ENCODE results near the gene CCDC188. TPM values are rescaled to one million over a fixed set of nuclear protein-coding genes. Genes with fewer than 3 reads are reported as not detected.

CCDC188 gene
- total and polyA plus RNA-seq, 9 of the 15 experiments (the other 6 are each of a cell fraction or from before 2014, with no cell fraction given) = not detected

DNA sequence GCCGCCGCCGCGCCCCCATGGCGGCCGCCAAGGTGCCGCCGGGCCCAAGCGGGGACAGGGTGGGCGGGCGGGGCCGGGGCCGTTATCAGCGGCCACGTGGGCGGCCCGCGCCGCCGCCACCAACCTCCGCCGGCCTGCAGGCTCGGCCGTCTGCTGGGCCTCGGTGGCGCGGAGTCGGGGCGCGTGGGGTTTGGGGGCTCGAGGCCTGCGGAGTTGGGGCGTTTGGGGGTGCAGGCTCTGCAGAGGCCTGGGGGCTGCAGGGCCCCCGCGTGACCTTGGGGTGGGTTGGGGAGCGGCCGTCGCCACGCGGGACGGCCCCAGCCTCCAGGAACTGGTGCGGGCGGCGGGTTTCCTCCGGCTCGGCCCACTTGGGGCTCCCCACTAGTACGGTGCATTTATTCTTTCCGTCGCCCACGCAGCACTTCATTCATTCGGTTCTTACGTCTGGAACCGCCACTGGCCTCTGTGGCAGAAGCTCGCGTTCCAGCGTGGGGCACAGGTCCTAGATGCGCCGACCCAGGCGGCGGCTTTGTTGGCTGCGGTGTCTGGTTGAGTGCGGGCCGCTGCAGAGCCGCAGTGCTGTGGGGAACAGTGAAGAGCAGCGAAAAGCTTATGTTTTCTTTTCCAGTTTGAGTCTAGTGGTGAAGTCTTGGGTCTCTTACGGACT, 33.1 kb downstream of the CCDC188 start (continued):
- TF ChIP-seq, protein P1, sequence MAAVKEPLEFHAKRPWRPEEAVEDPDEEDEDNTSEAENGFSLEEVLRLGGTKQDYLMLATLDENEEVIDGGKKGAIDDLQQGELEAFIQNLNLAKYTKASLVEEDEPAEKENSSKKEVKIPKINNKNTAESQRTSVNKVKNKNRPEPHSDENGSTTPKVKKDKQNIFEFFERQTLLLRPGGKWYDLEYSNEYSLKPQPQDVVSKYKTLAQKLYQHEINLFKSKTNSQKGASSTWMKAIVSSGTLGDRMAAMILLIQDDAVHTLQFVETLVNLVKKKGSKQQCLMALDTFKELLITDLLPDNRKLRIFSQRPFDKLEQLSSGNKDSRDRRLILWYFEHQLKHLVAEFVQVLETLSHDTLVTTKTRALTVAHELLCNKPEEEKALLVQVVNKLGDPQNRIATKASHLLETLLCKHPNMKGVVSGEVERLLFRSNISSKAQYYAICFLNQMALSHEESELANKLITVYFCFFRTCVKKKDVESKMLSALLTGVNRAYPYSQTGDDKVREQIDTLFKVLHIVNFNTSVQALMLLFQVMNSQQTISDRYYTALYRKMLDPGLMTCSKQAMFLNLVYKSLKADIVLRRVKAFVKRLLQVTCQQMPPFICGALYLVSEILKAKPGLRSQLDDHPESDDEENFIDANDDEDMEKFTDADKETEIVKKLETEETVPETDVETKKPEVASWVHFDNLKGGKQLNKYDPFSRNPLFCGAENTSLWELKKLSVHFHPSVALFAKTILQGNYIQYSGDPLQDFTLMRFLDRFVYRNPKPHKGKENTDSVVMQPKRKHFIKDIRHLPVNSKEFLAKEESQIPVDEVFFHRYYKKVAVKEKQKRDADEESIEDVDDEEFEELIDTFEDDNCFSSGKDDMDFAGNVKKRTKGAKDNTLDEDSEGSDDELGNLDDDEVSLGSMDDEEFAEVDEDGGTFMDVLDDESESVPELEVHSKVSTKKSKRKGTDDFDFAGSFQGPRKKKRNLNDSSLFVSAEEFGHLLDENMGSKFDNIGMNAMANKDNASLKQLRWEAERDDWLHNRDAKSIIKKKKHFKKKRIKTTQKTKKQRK (IDR thresholded peaks at IDR 0.05; ENCODE audit: borderline replicate concordance, low read depth, low read length) = no peak
- TF ChIP-seq ZNF699 (CRISPR knock-in tag; IDR thresholded peaks at IDR 0.05; ENCODE audit: insufficient replicate concordance) = no peak
- no peak for TF ChIP-seq GATAD2A (IDR thresholded peaks at IDR 0.05)
- peak; percentile 28 for TF ChIP-seq POLR2B (IDR thresholded peaks at IDR 0.05; ENCODE audit: low read depth, partially characterized antibody)
- TF ChIP-seq, protein P2, sequence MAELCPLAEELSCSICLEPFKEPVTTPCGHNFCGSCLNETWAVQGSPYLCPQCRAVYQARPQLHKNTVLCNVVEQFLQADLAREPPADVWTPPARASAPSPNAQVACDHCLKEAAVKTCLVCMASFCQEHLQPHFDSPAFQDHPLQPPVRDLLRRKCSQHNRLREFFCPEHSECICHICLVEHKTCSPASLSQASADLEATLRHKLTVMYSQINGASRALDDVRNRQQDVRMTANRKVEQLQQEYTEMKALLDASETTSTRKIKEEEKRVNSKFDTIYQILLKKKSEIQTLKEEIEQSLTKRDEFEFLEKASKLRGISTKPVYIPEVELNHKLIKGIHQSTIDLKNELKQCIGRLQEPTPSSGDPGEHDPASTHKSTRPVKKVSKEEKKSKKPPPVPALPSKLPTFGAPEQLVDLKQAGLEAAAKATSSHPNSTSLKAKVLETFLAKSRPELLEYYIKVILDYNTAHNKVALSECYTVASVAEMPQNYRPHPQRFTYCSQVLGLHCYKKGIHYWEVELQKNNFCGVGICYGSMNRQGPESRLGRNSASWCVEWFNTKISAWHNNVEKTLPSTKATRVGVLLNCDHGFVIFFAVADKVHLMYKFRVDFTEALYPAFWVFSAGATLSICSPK (IDR thresholded peaks at IDR 0.05; ENCODE audit: borderline replicate concordance) = peak; percentile 61; the same call in 1 of the 2 replicates
- peak; percentile 79 for TF ChIP-seq SUPT5H (IDR thresholded peaks at IDR 0.05)
- TF ChIP-seq, protein P3, sequence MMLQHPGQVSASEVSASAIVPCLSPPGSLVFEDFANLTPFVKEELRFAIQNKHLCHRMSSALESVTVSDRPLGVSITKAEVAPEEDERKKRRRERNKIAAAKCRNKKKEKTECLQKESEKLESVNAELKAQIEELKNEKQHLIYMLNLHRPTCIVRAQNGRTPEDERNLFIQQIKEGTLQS (IDR thresholded peaks at IDR 0.05) = no peak
- TF ChIP-seq, protein P3 (CRISPR knock-in tag; conservative IDR thresholded peaks at IDR 0.05) = peak; percentile 50; the same call in 1 of the 2 replicates
- no peak for TF ChIP-seq HMG20A (CRISPR knock-in tag; conservative IDR thresholded peaks at IDR 0.05)
- TF ChIP-seq ARID2 (IDR thresholded peaks at IDR 0.05) = peak; percentile 13; the same call in 1 of the 2 replicates
- TF ChIP-seq ZBTB9 (CRISPR knock-in tag; IDR thresholded peaks at IDR 0.05) = peak; percentile 89; the same call in 1 of the 2 replicates
- TF ChIP-seq SMARCC2 (IDR thresholded peaks at IDR 0.05; ENCODE audit: low read depth) = no peak
- peak; percentile 98 for TF ChIP-seq RBBP5 (IDR thresholded peaks at IDR 0.05; ENCODE audit: borderline replicate concordance, insufficient read depth, low read length, poor library complexity, severe bottlenecking)
- TF ChIP-seq CBX2 (IDR thresholded peaks at IDR 0.05; ENCODE audit: insufficient read depth, low read length, poor library complexity, severe bottlenecking) = no peak
- TF ChIP-seq KDM2B (CRISPR knock-in tag; IDR thresholded peaks at IDR 0.05) = peak; percentile 38; the same call in 1 of the 2 replicates
- TF ChIP-seq RBM14 (IDR thresholded peaks at IDR 0.05; ENCODE audit: borderline replicate concordance, insufficient read depth, low read depth, low read length) = no peak
- TF ChIP-seq POLR3A (IDR thresholded peaks at IDR 0.05; ENCODE audit: borderline replicate concordance, extremely low read depth, insufficient read depth, insufficient read length) = no peak
- no peak for TF ChIP-seq GTF2E2 (tag; IDR thresholded peaks at IDR 0.05)
- peak in 1 of 2 experiments; percentile 97; a peak in 2 of 4 replicates for TF ChIP-seq HDAC1 (IDR thresholded peaks at IDR 0.05)
- peak; percentile 46; the same call in 1 of the 2 replicates for TF ChIP-seq PML (IDR thresholded peaks at IDR 0.05; ENCODE audit: low read length)
